Peyer's patch (tissue), 4 donors: ENCODE data around the gene RMRP.

Experiments used
- CTCF ChIP-seq, 6 experiments: fragments of 450-650 bp in 4 of 6; fragments of 200-600 bp in 2 of 6; sonication (generic) in 1 of 6; IDR thresholded peaks; one replicate each; pipeline ENCODE4 v1.5.1; 2017 to 2019; ENCODE audit warnings: antibody characterized with exemption in 6 of 6, mild to moderate bottlenecking in 3 of 6, moderate library complexity in 1 of 6
- POLR2A ChIP-seq, 2 donors: fragments of 450-650 bp; IDR thresholded peaks; one replicate each; pipeline ENCODE4 v1.5.1; 2017; ENCODE audit warnings: antibody characterized with exemption in 2 of 2, mild to moderate bottlenecking in 2 of 2, moderate library complexity in 2 of 2

- TF ChIP-seq POLR2A (IDR thresholded peaks at IDR 0.05) (no peak), CTCF (IDR thresholded peaks at IDR 0.05) (no peak)
Measured at GRCh38 chr9:35690294-35690613, 32.4 kb upstream of the RMRP start.
